HepG2 (cell line): Measurements from ENCODE around the gene XPO5. TPM values are rescaled to one million over a fixed set of nuclear protein-coding genes. Genes with fewer than 3 reads are reported as not detected.

Experiments
- ARID2 ChIP-seq: sonication (generic); formaldehyde crosslinking; IDR thresholded peaks from 2 replicates; pipeline ENCODE4 v1.8.1; 2022; ENCODE audit warnings: mild to moderate bottlenecking, missing genetic modification reagents, borderline replicate concordance
- CREB1 ChIP-seq, 2 experiments: fragments of 450-650 bp in 1 of 2; IDR thresholded peaks; 2 replicates each; pipeline ENCODE4 v1.6.1; 2016 to 2017; ENCODE audit warnings: control low read depth in 1 of 2, mild to moderate bottlenecking in 1 of 2, missing compliant biosample characterization in 1 of 2, missing genetic modification characterization in 1 of 2
- HNF4G ChIP-seq, 2 experiments: sonication (generic) in 1 of 2; formaldehyde crosslinking in 1 of 2; IDR thresholded peaks; 2 replicates each; pipeline versions ENCODE4 v1.4.0 to v1.6.1; 2011 to 2020; ENCODE audit warnings: borderline replicate concordance in 2 of 2, low read depth in 2 of 2, mild to moderate bottlenecking in 2 of 2, low read length in 1 of 2, missing genetic modification reagents in 1 of 2, moderate library complexity in 1 of 2
- HOXD1 ChIP-seq: sonication (generic); formaldehyde crosslinking; IDR thresholded peaks from 2 replicates; pipeline ENCODE4 v1.5.0; 2020; ENCODE audit warnings: missing genetic modification reagents
- JUND ChIP-seq: sonication (generic); formaldehyde crosslinking; IDR thresholded peaks from 2 replicates; pipeline ENCODE4 v1.8.0; 2022; ENCODE audit warnings: mild to moderate bottlenecking, missing genetic modification reagents
- KDM2A ChIP-seq: sonication (generic); formaldehyde crosslinking; IDR thresholded peaks from 2 replicates; pipeline ENCODE4 v1.4.0; 2020; ENCODE audit warnings: low read depth, missing genetic modification reagents, borderline replicate concordance
- NCOA1 ChIP-seq: sonication (generic); formaldehyde crosslinking; IDR thresholded peaks from 2 replicates; pipeline ENCODE4 v1.9.0; 2021; ENCODE audit warnings: missing genetic modification reagents
- SP4 ChIP-seq: sonication (generic); formaldehyde crosslinking; IDR thresholded peaks from 2 replicates; pipeline ENCODE4 v1.8.1; 2023; ENCODE audit warnings: mild to moderate bottlenecking, missing genetic modification reagents
- TBL1XR1 ChIP-seq: fragments of 150-350 bp; IDR thresholded peaks from 2 replicates; pipeline ENCODE4 v1.6.1; 2014; ENCODE audit warnings: borderline replicate concordance, low read length; ENCODE audit not compliant: partially characterized antibody
- YEATS4 ChIP-seq: sonication (generic); formaldehyde crosslinking; IDR thresholded peaks from 2 replicates; pipeline ENCODE4 v1.4.0; 2020; ENCODE audit warnings: missing genetic modification reagents, borderline replicate concordance
- ZMYM3 ChIP-seq: sonication (generic); formaldehyde crosslinking; IDR thresholded peaks from 2 replicates; pipeline ENCODE4 v1.5.1; 2020; ENCODE audit warnings: mild to moderate bottlenecking, missing genetic modification reagents
- ZNF614 ChIP-seq: IDR thresholded peaks from 2 replicates; pipeline ENCODE4 v1.6.1; 2018; ENCODE audit warnings: missing biosample characterization, missing genetic modification reagents, inconsistent platforms, borderline replicate concordance
- polyA plus RNA-seq, 8 experiments: library from polyadenylated mRNA; depleted of rRNA in 3 of 8; stranded (reverse) in 7 of 8; unstranded in 1 of 8; fragments of >200 nt; fragmentation: Illumina TruSeq in 4 of 8; extraction: Trizol in 4 of 8; gene quantifications; 2 replicates each; pipeline versions ENCODE4 v1.2.1 to v1.2.3, GENCODE V29; 2011 to 2016; ENCODE audit warnings: low read depth in 4 of 8, missing spikeins in 1 of 8, mixed read lengths in 1 of 8; ENCODE audit not compliant: insufficient read depth in 1 of 8
- total RNA-seq, 5 experiments: library from RNA; depleted of rRNA; stranded (reverse); fragments of >200 nt; fragmentation: Illumina TruSeq; extraction: Trizol; gene quantifications; 2 replicates each; pipeline ENCODE4 v1.2.3, GENCODE V29; 2016; ENCODE audit warnings: low read depth in 1 of 5
- TF ChIP-seq, protein P1 (sequence below): sonication (generic); formaldehyde crosslinking; IDR thresholded peaks from 2 replicates; pipeline ENCODE4 v1.8.1; 2023; ENCODE audit warnings: missing genetic modification reagents, mild to moderate bottlenecking, borderline replicate concordance
- TF ChIP-seq, protein P2 (sequence below): sonication (generic); formaldehyde crosslinking; IDR thresholded peaks from 2 replicates; pipeline ENCODE4 v1.5.1; 2020; ENCODE audit warnings: missing genetic modification reagents, mild to moderate bottlenecking, borderline replicate concordance
- TF ChIP-seq, protein P3 (sequence below): sonication (generic); formaldehyde crosslinking; IDR thresholded peaks from 2 replicates; pipeline ENCODE4 v1.4.0; 2020; ENCODE audit warnings: missing genetic modification reagents, borderline replicate concordance
- TF ChIP-seq, protein P4 (sequence below): sonication (generic); formaldehyde crosslinking; IDR thresholded peaks from 2 replicates; pipeline ENCODE4 v1.5.0; 2020; ENCODE audit warnings: mild to moderate bottlenecking, low read depth, missing genetic modification reagents, borderline replicate concordance
- TF ChIP-seq, protein P5 (sequence below): IDR thresholded peaks from 2 replicates; pipeline ENCODE4 v1.6.1; 2016; ENCODE audit warnings: mild to moderate bottlenecking, missing biosample characterization, missing genetic modification reagents
- TF ChIP-seq, protein P6 (sequence below): IDR thresholded peaks from 2 replicates; pipeline ENCODE4 v1.6.1; 2018; ENCODE audit warnings: missing genetic modification reagents, mild to moderate bottlenecking, missing compliant biosample characterization

XPO5 gene
- total and polyA plus RNA-seq, 2 of the 13 experiments (the other 11 are each of a cell fraction or from before 2014, with no cell fraction given): 52.2 to 68.0 TPM

DNA sequence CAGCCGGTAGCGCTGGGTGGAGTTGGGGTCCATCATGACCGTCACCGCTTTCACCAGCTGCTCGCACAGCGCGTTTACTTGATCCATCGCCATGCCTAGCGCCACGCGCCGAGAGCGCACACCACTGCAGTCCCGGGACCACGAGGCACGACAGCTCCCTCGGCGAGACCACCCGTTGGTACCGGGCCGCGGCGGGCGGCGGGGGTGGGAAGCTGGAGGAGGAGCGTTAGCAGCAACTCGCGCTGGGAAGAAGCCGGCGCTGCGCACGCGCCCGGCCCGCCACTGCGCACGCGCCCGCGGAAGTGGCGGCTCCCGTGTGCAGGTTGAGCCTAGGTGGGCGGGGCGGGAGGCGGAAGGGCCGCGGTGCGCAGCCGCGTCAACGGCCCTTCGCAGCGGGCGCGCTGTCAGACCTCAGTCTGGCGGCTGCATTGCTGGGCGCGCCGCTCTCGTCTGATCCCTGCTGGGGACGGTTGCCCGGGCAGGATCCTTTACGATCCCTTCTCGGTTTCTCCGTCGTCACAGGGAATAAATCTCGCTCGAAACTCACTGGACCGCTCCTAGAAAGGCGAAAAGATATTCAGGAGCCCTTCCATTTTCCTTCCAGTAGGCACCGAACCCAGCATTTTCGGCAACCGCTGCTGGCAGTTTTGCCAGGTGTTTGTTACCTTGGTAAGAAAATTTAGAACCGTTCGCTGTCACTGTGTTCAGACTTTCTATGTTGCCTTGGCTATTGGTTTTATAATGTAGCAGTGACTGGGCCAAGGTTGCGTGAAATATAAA, at the start of gene XPO5, which contains the start of gene POLH (continued):
- TF ChIP-seq CREB1 (IDR thresholded peaks at IDR 0.05) (peak; percentile 15; the same call in 1 of the 2 replicates), CREB1 (CRISPR knock-in tag; IDR thresholded peaks at IDR 0.05) (no peak), NCOA1 (CRISPR knock-in tag) (peak; percentile 96), ARID2 (CRISPR knock-in tag) (peak; percentile 99), HNF4G (IDR thresholded peaks at IDR 0.05; ENCODE audit: borderline replicate concordance, low read depth, low read length) (no peak), HNF4G (CRISPR knock-in tag; IDR thresholded peaks at IDR 0.05; ENCODE audit: borderline replicate concordance, low read depth) (peak; percentile 68), SP4 (peak; percentile 96), ZMYM3 (CRISPR knock-in tag) (no peak; the same call in 1 of the 2 replicates), YEATS4 (CRISPR knock-in tag) (peak; percentile 99), TBL1XR1 (peak; percentile 55), JUND (CRISPR knock-in tag) (0 out of 2 replicates have a peak, but pooled peaks have one; percentile 9), KDM2A (CRISPR knock-in tag) (peak; percentile 77), ZNF614 (CRISPR knock-in tag) (peak; percentile 51; the same call in 1 of the 2 replicates), HOXD1 (CRISPR knock-in tag) (peak; percentile 89; the same call in 1 of the 2 replicates)
- TF ChIP-seq, protein P1, sequence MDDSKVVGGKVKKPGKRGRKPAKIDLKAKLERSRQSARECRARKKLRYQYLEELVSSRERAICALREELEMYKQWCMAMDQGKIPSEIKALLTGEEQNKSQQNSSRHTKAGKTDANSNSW (CRISPR knock-in tag): 0 out of 2 replicates have a peak, but pooled peaks have one; percentile 44
- TF ChIP-seq, protein P2, sequence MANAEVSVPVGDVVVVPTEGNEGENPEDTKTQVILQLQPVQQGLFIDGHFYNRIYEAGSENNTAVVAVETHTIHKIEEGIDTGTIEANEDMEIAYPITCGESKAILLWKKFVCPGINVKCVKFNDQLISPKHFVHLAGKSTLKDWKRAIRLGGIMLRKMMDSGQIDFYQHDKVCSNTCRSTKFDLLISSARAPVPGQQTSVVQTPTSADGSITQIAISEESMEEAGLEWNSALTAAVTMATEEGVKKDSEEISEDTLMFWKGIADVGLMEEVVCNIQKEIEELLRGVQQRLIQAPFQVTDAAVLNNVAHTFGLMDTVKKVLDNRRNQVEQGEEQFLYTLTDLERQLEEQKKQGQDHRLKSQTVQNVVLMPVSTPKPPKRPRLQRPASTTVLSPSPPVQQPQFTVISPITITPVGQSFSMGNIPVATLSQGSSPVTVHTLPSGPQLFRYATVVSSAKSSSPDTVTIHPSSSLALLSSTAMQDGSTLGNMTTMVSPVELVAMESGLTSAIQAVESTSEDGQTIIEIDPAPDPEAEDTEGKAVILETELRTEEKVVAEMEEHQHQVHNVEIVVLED: peak; percentile 80
- TF ChIP-seq, protein P3, sequence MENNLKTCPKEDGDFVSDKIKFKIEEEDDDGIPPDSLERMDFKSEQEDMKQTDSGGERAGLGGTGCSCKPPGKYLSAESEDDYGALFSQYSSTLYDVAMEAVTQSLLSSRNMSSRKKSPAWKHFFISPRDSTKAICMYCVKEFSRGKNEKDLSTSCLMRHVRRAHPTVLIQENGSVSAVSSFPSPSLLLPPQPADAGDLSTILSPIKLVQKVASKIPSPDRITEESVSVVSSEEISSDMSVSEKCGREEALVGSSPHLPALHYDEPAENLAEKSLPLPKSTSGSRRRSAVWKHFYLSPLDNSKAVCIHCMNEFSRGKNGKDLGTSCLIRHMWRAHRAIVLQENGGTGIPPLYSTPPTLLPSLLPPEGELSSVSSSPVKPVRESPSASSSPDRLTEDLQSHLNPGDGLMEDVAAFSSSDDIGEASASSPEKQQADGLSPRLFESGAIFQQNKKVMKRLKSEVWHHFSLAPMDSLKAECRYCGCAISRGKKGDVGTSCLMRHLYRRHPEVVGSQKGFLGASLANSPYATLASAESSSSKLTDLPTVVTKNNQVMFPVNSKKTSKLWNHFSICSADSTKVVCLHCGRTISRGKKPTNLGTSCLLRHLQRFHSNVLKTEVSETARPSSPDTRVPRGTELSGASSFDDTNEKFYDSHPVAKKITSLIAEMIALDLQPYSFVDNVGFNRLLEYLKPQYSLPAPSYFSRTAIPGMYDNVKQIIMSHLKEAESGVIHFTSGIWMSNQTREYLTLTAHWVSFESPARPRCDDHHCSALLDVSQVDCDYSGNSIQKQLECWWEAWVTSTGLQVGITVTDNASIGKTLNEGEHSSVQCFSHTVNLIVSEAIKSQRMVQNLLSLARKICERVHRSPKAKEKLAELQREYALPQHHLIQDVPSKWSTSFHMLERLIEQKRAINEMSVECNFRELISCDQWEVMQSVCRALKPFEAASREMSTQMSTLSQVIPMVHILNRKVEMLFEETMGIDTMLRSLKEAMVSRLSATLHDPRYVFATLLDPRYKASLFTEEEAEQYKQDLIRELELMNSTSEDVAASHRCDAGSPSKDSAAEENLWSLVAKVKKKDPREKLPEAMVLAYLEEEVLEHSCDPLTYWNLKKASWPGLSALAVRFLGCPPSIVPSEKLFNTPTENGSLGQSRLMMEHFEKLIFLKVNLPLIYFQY (CRISPR knock-in tag): peak; percentile 52
- TF ChIP-seq, protein P4, sequence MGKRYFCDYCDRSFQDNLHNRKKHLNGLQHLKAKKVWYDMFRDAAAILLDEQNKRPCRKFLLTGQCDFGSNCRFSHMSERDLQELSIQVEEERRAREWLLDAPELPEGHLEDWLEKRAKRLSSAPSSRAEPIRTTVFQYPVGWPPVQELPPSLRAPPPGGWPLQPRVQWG (CRISPR knock-in tag): peak; percentile 82; the same call in 1 of the 2 replicates
- TF ChIP-seq, protein P5, sequence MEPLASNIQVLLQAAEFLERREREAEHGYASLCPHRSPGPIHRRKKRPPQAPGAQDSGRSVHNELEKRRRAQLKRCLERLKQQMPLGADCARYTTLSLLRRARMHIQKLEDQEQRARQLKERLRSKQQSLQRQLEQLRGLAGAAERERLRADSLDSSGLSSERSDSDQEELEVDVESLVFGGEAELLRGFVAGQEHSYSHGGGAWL (CRISPR knock-in tag): peak; percentile 96
- TF ChIP-seq, protein P6, sequence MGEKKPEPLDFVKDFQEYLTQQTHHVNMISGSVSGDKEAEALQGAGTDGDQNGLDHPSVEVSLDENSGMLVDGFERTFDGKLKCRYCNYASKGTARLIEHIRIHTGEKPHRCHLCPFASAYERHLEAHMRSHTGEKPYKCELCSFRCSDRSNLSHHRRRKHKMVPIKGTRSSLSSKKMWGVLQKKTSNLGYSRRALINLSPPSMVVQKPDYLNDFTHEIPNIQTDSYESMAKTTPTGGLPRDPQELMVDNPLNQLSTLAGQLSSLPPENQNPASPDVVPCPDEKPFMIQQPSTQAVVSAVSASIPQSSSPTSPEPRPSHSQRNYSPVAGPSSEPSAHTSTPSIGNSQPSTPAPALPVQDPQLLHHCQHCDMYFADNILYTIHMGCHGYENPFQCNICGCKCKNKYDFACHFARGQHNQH (CRISPR knock-in tag): peak; percentile 81
